SK-N-SH (cell line): Measurements from ENCODE around the gene BSN. TPM values are rescaled to one million over a fixed set of nuclear protein-coding genes. Genes with fewer than 3 reads are reported as not detected.

ENCODE experiments used
- CTCF ChIA-PET: fragments of 300-600, 350-600 bp; formaldehyde crosslinking; extraction: SDS; loops from one replicate; lab custom pipeline; 2021; lab: Yijun Ruan, JAX
- POLR2A ChIA-PET: fragments of 350-600 bp; sonication (Branson Sonifier 250); formaldehyde crosslinking; extraction: SDS; loops from one replicate; lab custom pipeline; 2020; ENCODE audit warnings: antibody characterized with exemption, inconsistent platforms; lab: Yijun Ruan, JAX
- DNase-seq: peaks from one replicate; pipeline ENCODE4 v3.0.0; 2012
- H2AFZ ChIP-seq: fragments of 200-600 bp; sonication (generic); 2 replicates; pipeline ENCODE4 v1.8.1; 2016; ENCODE audit warnings: antibody characterized with exemption, mild to moderate bottlenecking, low read depth
- H3F3A ChIP-seq: fragments of 200-600 bp; sonication (generic); replicated peaks from 2 replicates; pipeline ENCODE3; 2016; ENCODE audit warnings: antibody characterized with exemption, mild to moderate bottlenecking; ENCODE audit not compliant: insufficient read depth
- H3K27ac ChIP-seq, 2 experiments: fragments of 200-500 bp in 1 of 2; fragments of 200-600 bp in 1 of 2; sonication (Bioruptor generic) in 1 of 2; sonication (generic), shearing (Covaris generic) in 1 of 2; 2 replicates each; pipeline versions ENCODE4 v1.5.1 to v1.6.1; 2014 to 2016; ENCODE audit warnings: low read depth in 2 of 2, inconsistent platforms in 1 of 2, low read length in 1 of 2, mild to moderate bottlenecking in 1 of 2, mixed read lengths in 1 of 2
- H3K27me3 ChIP-seq: fragments of 200-600 bp; sonication (generic), shearing (Covaris generic); 2 replicates; pipeline ENCODE4 v1.6.1; 2016; ENCODE audit warnings: mixed run types; ENCODE audit not compliant: insufficient read depth
- H3K36me3 ChIP-seq, 2 experiments: fragments of 200-500 bp in 1 of 2; fragments of 200-600 bp in 1 of 2; sonication (Bioruptor generic) in 1 of 2; sonication (generic) in 1 of 2; replicated peaks in 1 of 2; 2 replicates each; pipeline versions ENCODE3 to v1.5.1; 2014 to 2016; ENCODE audit warnings: low read length in 1 of 2, mild to moderate bottlenecking in 1 of 2; ENCODE audit not compliant: insufficient read depth in 2 of 2, control insufficient read depth in 1 of 2
- H3K4me1 ChIP-seq, 2 experiments: fragments of 200-500 bp in 1 of 2; fragments of 200-600 bp in 1 of 2; sonication (Bioruptor generic) in 1 of 2; sonication (generic), shearing (Covaris generic) in 1 of 2; 2 replicates each; pipeline versions ENCODE4 v1.5.1 to v1.6.1; 2014 to 2016; ENCODE audit warnings: low read depth in 1 of 2, low read length in 1 of 2, mixed run types in 1 of 2; ENCODE audit not compliant: insufficient read depth in 2 of 2, control insufficient read depth in 1 of 2
- H3K4me2 ChIP-seq: fragments of 200-600 bp; sonication (generic), shearing (Covaris generic); 2 replicates; pipeline ENCODE4 v1.6.1; 2017; ENCODE audit warnings: mixed run types
- H3K4me3 ChIP-seq, 2 experiments: fragments of 200-500 bp in 1 of 2; fragments of 200-600 bp in 1 of 2; sonication (Bioruptor generic) in 1 of 2; sonication (generic), shearing (Covaris generic) in 1 of 2; 2 replicates each; pipeline versions ENCODE4 v1.5.1 to v1.8.1; 2014 to 2016; ENCODE audit warnings: low read depth in 2 of 2, inconsistent platforms in 1 of 2, low read length in 1 of 2, mild to moderate bottlenecking in 1 of 2, mixed read lengths in 1 of 2, moderate library complexity in 1 of 2
- H3K79me2 ChIP-seq: fragments of 200-600 bp; sonication (generic); 2 replicates; pipeline ENCODE4 v1.8.1; 2017; ENCODE audit warnings: mild to moderate bottlenecking; ENCODE audit not compliant: insufficient read depth
- H3K9ac ChIP-seq: fragments of 200-600 bp; sonication (generic); 2 replicates; pipeline ENCODE4 v1.6.1; 2017; ENCODE audit warnings: mixed run types
- H3K9me2 ChIP-seq: fragments of 200-600 bp; sonication (generic); 2 replicates; pipeline ENCODE4 v1.6.1; 2017; ENCODE audit warnings: mixed run types
- H3K9me3 ChIP-seq: fragments of 200-600 bp; sonication (generic); 2 replicates; pipeline ENCODE4 v1.6.1; 2017; ENCODE audit warnings: mixed run types, mild to moderate bottlenecking, moderate library complexity
- H4K20me1 ChIP-seq: fragments of 200-600 bp; sonication (generic); 2 replicates; pipeline ENCODE4 v1.6.1; 2017; ENCODE audit warnings: mild to moderate bottlenecking, mixed run types; ENCODE audit not compliant: insufficient read depth
- FOSL2 ChIP-seq: IDR thresholded peaks from 2 replicates; pipeline ENCODE4 v1.4.0; 2012; ENCODE audit warnings: low read depth, mild to moderate bottlenecking, moderate library complexity, borderline replicate concordance
- FOXJ3 ChIP-seq: sonication (generic); formaldehyde crosslinking; IDR thresholded peaks from 2 replicates; pipeline ENCODE4 v1.5.1; 2020; ENCODE audit warnings: mild to moderate bottlenecking, missing genetic modification reagents
- GABPA ChIP-seq: IDR thresholded peaks from 2 replicates; pipeline ENCODE4 v1.4.0; 2012; ENCODE audit warnings: low read depth, mild to moderate bottlenecking
- GATA2 ChIP-seq: sonication (generic); formaldehyde crosslinking; IDR thresholded peaks from 2 replicates; pipeline ENCODE4 v1.5.0; 2020; ENCODE audit warnings: mild to moderate bottlenecking, missing genetic modification reagents
- IRF3 ChIP-seq: fragments of 150-350 bp; IDR thresholded peaks from 2 replicates; pipeline ENCODE4 v1.6.1; 2016; ENCODE audit warnings: mild to moderate bottlenecking, low read depth, low read length
- MAX ChIP-seq: IDR thresholded peaks from 2 replicates; pipeline ENCODE4 v1.4.0; 2012; ENCODE audit warnings: low read depth
- MEF2A ChIP-seq: IDR thresholded peaks from 2 replicates; pipeline ENCODE4 v1.4.0; 2012; ENCODE audit warnings: low read depth, borderline replicate concordance
- MXI1 ChIP-seq: IDR thresholded peaks from 2 replicates; pipeline ENCODE4 v1.6.1; 2012; ENCODE audit warnings: mild to moderate bottlenecking, low read depth, low read length, improper control_type of control experiment
- REST ChIP-seq: IDR thresholded peaks from 2 replicates; pipeline ENCODE4 v1.6.1; 2012; ENCODE audit warnings: mild to moderate bottlenecking, low read depth, low read length, moderate library complexity
- RXRA ChIP-seq: IDR thresholded peaks from 2 replicates; pipeline ENCODE4 v1.4.0; 2012; ENCODE audit warnings: low read depth, mild to moderate bottlenecking, borderline replicate concordance
- SIN3A ChIP-seq: IDR thresholded peaks from 2 replicates; pipeline ENCODE4 v1.6.1; 2012; ENCODE audit warnings: low read depth, mild to moderate bottlenecking, low read length, moderate library complexity, borderline replicate concordance
- WGBS: methylation state at CpG from one replicate; pipeline ENCODE4 v1.1.6; 2017; ENCODE audit warnings: low lambda C conversion rate; 5-methylcytosine and 5-hydroxymethylcytosine counted together
- polyA plus RNA-seq, 3 experiments: library from polyadenylated mRNA; depleted of rRNA; stranded (reverse); fragments of >200 nt; gene quantifications; 2 replicates each; pipeline ENCODE4 v1.2.3, GENCODE V29; 2012
- TF ChIP-seq, protein P1 (sequence below): IDR thresholded peaks from 2 replicates; pipeline ENCODE4 v1.4.0; 2012; ENCODE audit warnings: low read depth, borderline replicate concordance

Gene BSN
- polyA plus RNA-seq, 1 of the 3 experiments (the other 2 are of a cell fraction), result 0.07 TPM

DNA sequence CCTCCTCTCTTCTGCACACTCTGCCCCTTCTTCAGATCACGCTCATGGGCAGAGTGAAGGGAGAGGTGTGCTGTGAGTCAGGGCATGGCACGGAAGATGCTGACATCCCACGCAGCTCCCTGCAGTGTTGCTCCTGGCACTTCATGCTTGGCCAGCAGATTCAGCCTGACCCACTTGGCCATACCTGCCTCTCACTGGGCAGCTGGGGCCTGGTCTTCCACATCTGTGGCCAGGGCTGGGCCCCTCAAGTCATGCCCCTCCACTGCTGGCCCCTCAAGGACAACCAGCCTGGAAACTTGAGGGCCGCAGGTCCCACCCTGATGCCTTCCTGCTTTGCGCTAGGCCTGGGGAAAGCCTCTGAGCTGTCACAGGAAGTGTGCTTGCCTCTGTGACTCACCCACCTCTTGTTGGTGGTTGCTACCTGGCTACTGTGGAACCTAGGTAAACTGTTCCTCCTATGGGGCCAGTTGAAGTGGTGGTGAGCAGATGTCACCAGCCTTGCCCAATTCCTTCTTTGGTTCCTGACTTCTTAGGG lies 48.7 kb downstream of the BSN start:
- Histone ChIP-seq H3K79me2 (no peaks in the 10 kb centered on the region), H3K4me3 (no peak overlapping the region), H3K36me3 (no peaks in the 10 kb centered on the region), H3K27me3 (no peaks in the 10 kb centered on the region), H3F3A (no peaks in the 10 kb centered on the region), H3K9ac (no peak overlapping the region), H2AFZ (no peak overlapping the region), H4K20me1 (no peaks in the 10 kb centered on the region), H3K4me1 (peaks cover 0 to 6% of the 10 kb centered on the region in 2 experiments; a peak in 1 of 4 replicates), H3K9me2 (no peaks in the 10 kb centered on the region), H3K9me3 (no peaks in the 10 kb centered on the region), H3K27ac (no peak overlapping the region), H3K4me2 (no peak overlapping the region)
- ChIA-PET POLR2A (no interaction called here), CTCF (interaction anchor here (0.7 to 1.3 kb wide), 2 partner anchors 9 to 63 kb away, joined by 3 read pairs; no protein-coding TSS in a partner anchor)
- WGBS, result 100% methylated on average over 3 of the region's 5 CpGs
- TF ChIP-seq RXRA (no peak), FOSL2 (no peak), SIN3A (no peak), MAX (no peak), REST (no peak), GABPA (no peak), FOXJ3 (no peak), GATA2 (CRISPR knock-in tag) (no peak), IRF3 (no peak), MEF2A (no peak), MXI1 (no peak)
- TF ChIP-seq, protein P1, sequence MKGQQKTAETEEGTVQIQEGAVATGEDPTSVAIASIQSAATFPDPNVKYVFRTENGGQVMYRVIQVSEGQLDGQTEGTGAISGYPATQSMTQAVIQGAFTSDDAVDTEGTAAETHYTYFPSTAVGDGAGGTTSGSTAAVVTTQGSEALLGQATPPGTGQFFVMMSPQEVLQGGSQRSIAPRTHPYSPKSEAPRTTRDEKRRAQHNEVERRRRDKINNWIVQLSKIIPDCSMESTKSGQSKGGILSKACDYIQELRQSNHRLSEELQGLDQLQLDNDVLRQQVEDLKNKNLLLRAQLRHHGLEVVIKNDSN, result no peak
- DNase-seq, result no peak
